ENCODE data around the gene SLC38A3.

The SLC38A3 gene

DNA sequence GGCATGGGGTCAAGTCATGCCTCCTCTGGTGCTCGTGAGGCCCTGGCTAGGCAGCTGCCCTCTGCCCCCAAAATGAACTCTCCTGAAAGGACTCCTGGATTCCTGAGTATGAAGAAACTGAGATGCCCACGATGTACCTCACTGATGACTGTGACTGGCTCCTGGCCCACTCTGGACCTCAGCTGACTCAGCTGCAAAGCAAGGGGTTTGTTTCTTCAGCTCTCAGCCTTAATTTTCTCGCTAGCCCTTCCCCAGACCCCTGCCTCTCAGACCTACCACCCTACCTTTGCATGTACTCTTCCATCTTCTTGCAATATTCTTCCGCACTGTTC, 25.7 kb downstream of the SLC38A3 start:
- H3K36me3 ChIP-seq: no peaks in the 10 kb centered on the region
- peak overlapping the region in 7 of 11 experiments; percentile 22 to 73 (median 70); a peak in 10 of 22 replicates for H3K27ac ChIP-seq
- peak overlapping the region in 8 of 11 experiments; percentile 4 to 98 (median 71); a peak in 14 of 22 replicates for H3K4me2 ChIP-seq
- H3K9me3 ChIP-seq (replicated peaks in 1 of 11): no peaks in the 10 kb centered on the region
- no peak for TF ChIP-seq Cebpa-rat (IDR thresholded peaks at IDR 0.05)
- no peaks in the 10 kb centered on the region for H3K27me3 ChIP-seq
- no peak overlapping the region for H3K4me3 ChIP-seq
- no peaks in the 10 kb centered on the region for H4K20me1 ChIP-seq
- H3K4me1 ChIP-seq: peaks cover 48 to 82% (median 65%) of the 10 kb centered on the region in 10 experiments
- peak overlapping the region in 1 of 11 experiments; percentile 38; a peak in 1 of 22 replicates for H3K9ac ChIP-seq

DNA sequence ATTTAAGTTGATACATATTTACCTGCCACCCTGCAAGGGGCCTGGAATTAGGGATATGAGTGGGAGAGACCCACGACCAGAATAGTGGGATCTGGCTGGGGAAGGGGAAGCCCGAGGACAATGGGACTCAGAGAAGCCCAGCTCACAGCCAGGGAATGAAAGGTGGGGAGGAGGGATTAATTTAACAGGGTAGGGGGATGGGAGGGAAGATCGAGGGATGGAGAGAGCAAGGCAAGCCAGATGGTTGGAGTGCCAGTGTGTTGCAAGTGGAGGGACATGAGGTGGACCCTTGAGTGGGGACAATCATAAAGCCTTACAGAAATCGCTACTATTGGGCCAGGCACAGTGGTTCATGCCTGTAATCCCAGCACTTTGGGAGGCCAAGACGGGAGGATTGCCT, 26.5 kb downstream of the SLC38A3 start:
- Histone ChIP-seq H3K4me2 (peak overlapping the region in 2 of 11 experiments; percentile 88 to 96; a peak in 2 of 22 replicates), H3K9ac (no peak overlapping the region), H3K27ac (no peak overlapping the region), H3K9me3 (replicated peaks in 1 of 11) (no peaks in the 10 kb centered on the region), H4K20me1 (peaks cover 4 to 6% (median 5%) of the 10 kb centered on the region in 11 experiments; a peak in 19 of 22 replicates), H3K27me3 (no peaks in the 10 kb centered on the region), H3K4me3 (no peak overlapping the region), H3K4me1 (peaks cover 40 to 74% (median 60%) of the 10 kb centered on the region in 10 experiments), H3K36me3 (no peaks in the 10 kb centered on the region)
- TF ChIP-seq Cebpa-rat (IDR thresholded peaks at IDR 0.05): no peak

DNA sequence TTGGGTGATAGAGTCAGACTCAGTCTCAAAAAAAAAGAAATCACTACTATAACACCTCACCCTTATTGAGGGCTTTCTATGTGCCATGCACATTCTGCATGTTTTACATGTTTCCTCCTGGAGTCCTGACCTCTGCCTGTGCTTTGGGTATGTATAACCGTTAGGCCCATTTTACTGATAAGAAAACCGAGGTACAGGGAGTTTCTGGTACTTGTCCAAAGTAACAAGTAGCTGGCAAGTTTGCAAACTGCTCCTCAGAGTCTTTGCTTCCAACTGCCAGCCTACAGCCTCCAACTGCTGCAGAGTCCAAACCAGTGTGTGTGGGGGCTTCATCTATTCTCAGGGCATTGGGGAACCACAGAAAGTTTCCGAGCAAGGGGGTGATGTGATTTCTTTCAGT, 27.2 kb downstream of the SLC38A3 start:
- H3K36me3 ChIP-seq: peaks cover 0 to under 1% (median 0%) of the 10 kb centered on the region in 11 experiments; a peak in 1 of 22 replicates
- no peak overlapping the region for H3K9ac ChIP-seq
- no peak for TF ChIP-seq Cebpa-rat (IDR thresholded peaks at IDR 0.05)
- H3K27me3 ChIP-seq: no peaks in the 10 kb centered on the region
- H3K9me3 ChIP-seq (replicated peaks in 1 of 11): no peaks in the 10 kb centered on the region
- no peak overlapping the region for H3K27ac ChIP-seq
- peaks cover 34 to 68% (median 54%) of the 10 kb centered on the region in 10 experiments for H3K4me1 ChIP-seq
- H3K4me2 ChIP-seq: no peak overlapping the region
- no peak overlapping the region for H3K4me3 ChIP-seq
- peaks cover 8 to 13% (median 12%) of the 10 kb centered on the region in 11 experiments; a peak in 19 of 22 replicates for H4K20me1 ChIP-seq

GRCh38 chr3:50233176-50233575, 28.1 kb downstream of the SLC38A3 start:
- Histone ChIP-seq H3K4me2 (peak overlapping the region in 2 of 11 experiments; percentile 78 to 90; a peak in 4 of 22 replicates), H3K9me3 (replicated peaks in 1 of 11) (no peaks in the 10 kb centered on the region), H3K4me1 (peaks cover 31 to 62% (median 49%) of the 10 kb centered on the region in 10 experiments), H3K36me3 (peaks cover 0 to 4% (median under 1%) of the 10 kb centered on the region in 11 experiments; a peak in 7 of 22 replicates), H3K27me3 (no peaks in the 10 kb centered on the region), H3K9ac (0 out of 22 replicates have a peak overlapping the region, but pooled peaks of 2 of the 11 experiments have one; percentile 11 to 13), H4K20me1 (peaks cover 10 to 22% (median 18%) of the 10 kb centered on the region in 11 experiments; a peak in 21 of 22 replicates), H3K27ac (no peak overlapping the region), H3K4me3 (no peak overlapping the region)
- no peak for TF ChIP-seq Cebpa-rat (IDR thresholded peaks at IDR 0.05)

GRCh38 chr3:50235716-50236483, 30.8 kb downstream of the SLC38A3 start, which contains the start of gene GNAI2:
GNAI2 (plus strand) TSS chr3:50236204; CDS start chr3:50236336, 132 bp downstream.
- peak within 1 kb of the TSS; percentile 85 to 100 (median 94) for H3K4me3 ChIP-seq
- H3K36me3 ChIP-seq: peaks cover 16 to 31% (median 23%) of the 10 kb centered on the region in 11 experiments; a peak in 20 of 22 replicates
- peaks cover 44 to 62% (median 52%) of the 10 kb centered on the region in 10 experiments for H3K4me1 ChIP-seq
- peak within 1 kb of the TSS; percentile 90 to 100 (median 97) for H3K4me2 ChIP-seq
- peaks cover 36 to 49% (median 45%) of the 10 kb centered on the region in 11 experiments for H4K20me1 ChIP-seq
- H3K9ac ChIP-seq: peak within 1 kb of the TSS; percentile 92 to 99 (median 97)
- H3K9me3 ChIP-seq (replicated peaks in 1 of 11): no peaks in the 10 kb centered on the region
- TF ChIP-seq Cebpa-rat (IDR thresholded peaks at IDR 0.05): no peak
- H3K27ac ChIP-seq: peak within 1 kb of the TSS; percentile 83 to 99 (median 94)
- H3K27me3 ChIP-seq: no peaks in the 10 kb centered on the region

GRCh38 chr3:50236484-50237132, 31.5 kb downstream of the SLC38A3 start:
- H3K4me1 ChIP-seq: peaks cover 49 to 62% (median 57%) of the 10 kb centered on the region in 10 experiments
- peak overlapping the region; percentile 83 to 99 (median 94) for H3K27ac ChIP-seq
- no peak for TF ChIP-seq Cebpa-rat (IDR thresholded peaks at IDR 0.05)
- H3K27me3 ChIP-seq: no peaks in the 10 kb centered on the region
- peaks cover 16 to 38% (median 28%) of the 10 kb centered on the region in 11 experiments; a peak in 20 of 22 replicates for H3K36me3 ChIP-seq
- H3K9ac ChIP-seq: peak overlapping the region; percentile 92 to 99 (median 97)
- H3K4me2 ChIP-seq: peak overlapping the region; percentile 90 to 100 (median 97)
- H4K20me1 ChIP-seq: peaks cover 43 to 56% (median 52%) of the 10 kb centered on the region in 11 experiments
- peak overlapping the region; percentile 85 to 100 (median 94) for H3K4me3 ChIP-seq
- H3K9me3 ChIP-seq (replicated peaks in 1 of 11): no peaks in the 10 kb centered on the region

DNA sequence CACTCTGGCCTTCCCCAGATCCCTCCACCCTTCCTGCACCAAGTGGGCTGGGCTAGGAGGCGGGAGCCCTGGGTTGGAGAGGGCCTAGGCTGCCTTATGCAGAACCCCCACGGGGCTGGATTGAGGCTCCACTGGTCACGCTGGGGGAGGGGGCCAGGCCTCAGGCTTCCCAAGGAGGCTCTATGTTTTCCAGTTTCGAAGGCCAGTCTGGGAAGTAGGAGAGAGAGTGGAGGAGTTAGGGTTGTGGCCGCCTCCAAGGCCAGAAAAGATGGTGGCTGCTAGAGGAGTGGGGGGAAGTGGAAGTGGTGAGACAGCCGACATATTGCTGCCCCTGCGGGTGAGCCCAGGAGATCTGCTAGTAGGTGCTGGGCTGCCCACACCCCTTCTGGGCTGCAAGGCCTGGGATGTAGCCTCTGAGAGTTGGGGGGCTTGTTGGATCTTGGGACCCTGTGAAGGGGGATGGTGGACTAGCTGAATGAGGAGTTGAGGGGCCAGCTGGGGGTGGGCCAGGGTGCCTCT, 32.1 kb downstream of the SLC38A3 start:
- no peaks in the 10 kb centered on the region for H3K27me3 ChIP-seq

GRCh38 chr3:50237754-50238548, 32.9 kb downstream of the SLC38A3 start:
- Histone ChIP-seq H3K4me2 (peak overlapping the region; percentile 90 to 100 (median 97)), H3K27me3 (no peaks in the 10 kb centered on the region), H3K27ac (peak overlapping the region; percentile 83 to 99 (median 94)), H4K20me1 (peaks cover 50 to 68% (median 63%) of the 10 kb centered on the region in 11 experiments), H3K4me3 (peak overlapping the region; percentile 85 to 100 (median 94)), H3K36me3 (peaks cover 16 to 41% (median 30%) of the 10 kb centered on the region in 11 experiments; a peak in 20 of 22 replicates), H3K9ac (peak overlapping the region; percentile 92 to 99 (median 97)), H3K9me3 (replicated peaks in 1 of 11) (no peaks in the 10 kb centered on the region), H3K4me1 (peaks cover 63 to 73% (median 69%) of the 10 kb centered on the region in 10 experiments)
- no peak for TF ChIP-seq Cebpa-rat (IDR thresholded peaks at IDR 0.05)

More for the DNA sequence above, 32.1 kb downstream of the SLC38A3 start:
- peaks cover 49 to 62% (median 58%) of the 10 kb centered on the region in 11 experiments for H4K20me1 ChIP-seq
- H3K9ac ChIP-seq: peak overlapping the region; percentile 92 to 99 (median 97)
- peaks cover 16 to 41% (median 30%) of the 10 kb centered on the region in 11 experiments; a peak in 20 of 22 replicates for H3K36me3 ChIP-seq
- H3K9me3 ChIP-seq (replicated peaks in 1 of 11): no peaks in the 10 kb centered on the region
- peak overlapping the region; percentile 83 to 99 (median 94) for H3K27ac ChIP-seq
- peak overlapping the region; percentile 85 to 100 (median 94) for H3K4me3 ChIP-seq
- H3K4me1 ChIP-seq: peaks cover 55 to 67% (median 62%) of the 10 kb centered on the region in 10 experiments
- peak overlapping the region; percentile 90 to 100 (median 97) for H3K4me2 ChIP-seq
- no peak for TF ChIP-seq Cebpa-rat (IDR thresholded peaks at IDR 0.05)

All from BLaER1 treated with 17β-estradiol and CSF1 and Interleukin-3, amounts not matched to agents 10 nM and 100 nM (cell line).